ENCODE measurements around the gene RIPOR1.

Gene RIPOR1

GRCh38 chr16:67490335-67491096 lies 38.1 kb upstream of the RIPOR1 start:
- H2AFZ ChIP-seq (ENCODE audit: low read depth, low read length, severe bottlenecking), result no peak overlapping the region
- no peaks in the 10 kb centered on the region for H3K27me3 ChIP-seq (ENCODE audit: low read length)
- H3K36me3 ChIP-seq (ENCODE audit: low read length), result no peaks in the 10 kb centered on the region
- H3K9me2 ChIP-seq (replicated peaks; ENCODE audit: insufficient read depth, low read length), result no peaks in the 10 kb centered on the region
- no peak overlapping the region for H3K4me3 ChIP-seq (ENCODE audit: insufficient read depth, low read length, poor library complexity, severe bottlenecking)
- H3K27ac ChIP-seq (ENCODE audit: low read depth, low read length), result no peak overlapping the region
- H3K9ac ChIP-seq (ENCODE audit: low read length), result no peak overlapping the region
- no peaks in the 10 kb centered on the region for H3K79me2 ChIP-seq (ENCODE audit: insufficient read depth, low read length)
- H3F3A ChIP-seq (ENCODE audit: insufficient read depth), result peaks cover 28% of the 10 kb centered on the region
- H3K9me3 ChIP-seq (ENCODE audit: insufficient read depth, low read length), result no peaks in the 10 kb centered on the region
- no peak for TF ChIP-seq EZH2phosphoT487 (conservative IDR thresholded peaks at IDR 0.05; ENCODE audit: low read length)
- TF ChIP-seq CTCF (IDR thresholded peaks at IDR 0.05; ENCODE audit: insufficient read depth, low read length, poor library complexity, severe bottlenecking), result no peak
- no peak overlapping the region for H3K4me2 ChIP-seq (ENCODE audit: low read depth, low read length, poor library complexity, severe bottlenecking)
- H4K20me1 ChIP-seq (ENCODE audit: low read depth, low read length), result no peaks in the 10 kb centered on the region

- no peaks in the 10 kb centered on the region for H3K9me3 ChIP-seq (ENCODE audit: insufficient read depth, low read length)
- no peaks in the 10 kb centered on the region for H3K9me2 ChIP-seq (replicated peaks; ENCODE audit: insufficient read depth, low read length)
- TF ChIP-seq CTCF (IDR thresholded peaks at IDR 0.05; ENCODE audit: insufficient read depth, low read length, poor library complexity, severe bottlenecking) (no peak), EZH2phosphoT487 (conservative IDR thresholded peaks at IDR 0.05; ENCODE audit: low read length) (no peak)
- H3K79me2 ChIP-seq (ENCODE audit: insufficient read depth, low read length), result no peaks in the 10 kb centered on the region
- no peak overlapping the region for H3K9ac ChIP-seq (ENCODE audit: low read length)
- H3K4me3 ChIP-seq (ENCODE audit: insufficient read depth, low read length, poor library complexity, severe bottlenecking), result no peak overlapping the region
- H3K4me2 ChIP-seq (ENCODE audit: low read depth, low read length, poor library complexity, severe bottlenecking), result no peak overlapping the region
- no peaks in the 10 kb centered on the region for H3K27me3 ChIP-seq (ENCODE audit: low read length)
- 0 out of 2 replicates have a peak, but pooled peaks cover 2% of the 10 kb centered on the region for H3F3A ChIP-seq (ENCODE audit: insufficient read depth)
- no peaks in the 10 kb centered on the region for H3K36me3 ChIP-seq (ENCODE audit: low read length)
- no peak overlapping the region for H3K27ac ChIP-seq (ENCODE audit: low read depth, low read length)
- no peak overlapping the region for H2AFZ ChIP-seq (ENCODE audit: low read depth, low read length, severe bottlenecking)
- H4K20me1 ChIP-seq (ENCODE audit: low read depth, low read length), result no peaks in the 10 kb centered on the region
Measured at GRCh38 chr16:67499106-67499505, 29.5 kb upstream of the RIPOR1 start.

GRCh38 chr16:67504031-67505021 lies 24.3 kb upstream of the RIPOR1 start:
- Histone ChIP-seq H3K27me3 (ENCODE audit: low read length) (no peaks in the 10 kb centered on the region), H3K4me3 (ENCODE audit: insufficient read depth, low read length, poor library complexity, severe bottlenecking) (no peak overlapping the region), H3K79me2 (ENCODE audit: insufficient read depth, low read length) (no peaks in the 10 kb centered on the region), H3F3A (ENCODE audit: insufficient read depth) (0 out of 2 replicates have a peak, but pooled peaks cover 4% of the 10 kb centered on the region), H4K20me1 (ENCODE audit: low read depth, low read length) (no peaks in the 10 kb centered on the region), H3K9me2 (replicated peaks; ENCODE audit: insufficient read depth, low read length) (no peaks in the 10 kb centered on the region), H3K36me3 (ENCODE audit: low read length) (no peaks in the 10 kb centered on the region), H3K9me3 (ENCODE audit: insufficient read depth, low read length) (no peaks in the 10 kb centered on the region), H3K27ac (ENCODE audit: low read depth, low read length) (no peak overlapping the region), H2AFZ (ENCODE audit: low read depth, low read length, severe bottlenecking) (no peak overlapping the region), H3K4me2 (ENCODE audit: low read depth, low read length, poor library complexity, severe bottlenecking) (no peak overlapping the region), H3K9ac (ENCODE audit: low read length) (no peak overlapping the region)
- TF ChIP-seq EZH2phosphoT487 (conservative IDR thresholded peaks at IDR 0.05; ENCODE audit: low read length), result no peak

Data from SU-DHL-6 (cell line).